ENCODE results near the gene ASF1A. TPM values are rescaled to one million over a fixed set of nuclear protein-coding genes. Genes with fewer than 3 reads are reported as not detected.

ASF1A gene
- total and polyA plus RNA-seq, 8 donors, result 0.87 to 39.7 (median 14.5) TPM

GRCh38 chr6:118899948-118900347, 6.0 kb downstream of the ASF1A start:
- TF ChIP-seq POLR2AphosphoS5 (IDR thresholded peaks at IDR 0.05), result no peak
- TF ChIP-seq, protein P1, sequence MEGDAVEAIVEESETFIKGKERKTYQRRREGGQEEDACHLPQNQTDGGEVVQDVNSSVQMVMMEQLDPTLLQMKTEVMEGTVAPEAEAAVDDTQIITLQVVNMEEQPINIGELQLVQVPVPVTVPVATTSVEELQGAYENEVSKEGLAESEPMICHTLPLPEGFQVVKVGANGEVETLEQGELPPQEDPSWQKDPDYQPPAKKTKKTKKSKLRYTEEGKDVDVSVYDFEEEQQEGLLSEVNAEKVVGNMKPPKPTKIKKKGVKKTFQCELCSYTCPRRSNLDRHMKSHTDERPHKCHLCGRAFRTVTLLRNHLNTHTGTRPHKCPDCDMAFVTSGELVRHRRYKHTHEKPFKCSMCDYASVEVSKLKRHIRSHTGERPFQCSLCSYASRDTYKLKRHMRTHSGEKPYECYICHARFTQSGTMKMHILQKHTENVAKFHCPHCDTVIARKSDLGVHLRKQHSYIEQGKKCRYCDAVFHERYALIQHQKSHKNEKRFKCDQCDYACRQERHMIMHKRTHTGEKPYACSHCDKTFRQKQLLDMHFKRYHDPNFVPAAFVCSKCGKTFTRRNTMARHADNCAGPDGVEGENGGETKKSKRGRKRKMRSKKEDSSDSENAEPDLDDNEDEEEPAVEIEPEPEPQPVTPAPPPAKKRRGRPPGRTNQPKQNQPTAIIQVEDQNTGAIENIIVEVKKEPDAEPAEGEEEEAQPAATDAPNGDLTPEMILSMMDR (IDR thresholded peaks at IDR 0.05), result no peak
- TF ChIP-seq EP300 (IDR thresholded peaks at IDR 0.05), result no peak
- no peak for TF ChIP-seq POLR2A (IDR thresholded peaks at IDR 0.05)
- Histone ChIP-seq H3K27ac (no peak overlapping the region), H3K4me3 (no peak overlapping the region), H3K36me3 (peaks cover 0 to 40% (median 31%) of the 10 kb centered on the region in 4 donors), H3K27me3 (no peaks in the 10 kb centered on the region), H3K4me1 (peaks cover 9 to 69% (median 39%) of the 10 kb centered on the region in 4 donors), H3K9me3 (no peaks in the 10 kb centered on the region)
- no peak for DNase-seq
- 62 to 76% (median 69%) methylated on average over 6 of the region's 6 CpGs for WGBS, 5 donors
- intact Hi-C loops (cut with DNase I; ENCODE audit: low total_unique reads), result no loop called here

GRCh38 chr6:118902726-118903125, 8.8 kb downstream of the ASF1A start:
- no peak overlapping the region for H3K27ac ChIP-seq

DNA sequence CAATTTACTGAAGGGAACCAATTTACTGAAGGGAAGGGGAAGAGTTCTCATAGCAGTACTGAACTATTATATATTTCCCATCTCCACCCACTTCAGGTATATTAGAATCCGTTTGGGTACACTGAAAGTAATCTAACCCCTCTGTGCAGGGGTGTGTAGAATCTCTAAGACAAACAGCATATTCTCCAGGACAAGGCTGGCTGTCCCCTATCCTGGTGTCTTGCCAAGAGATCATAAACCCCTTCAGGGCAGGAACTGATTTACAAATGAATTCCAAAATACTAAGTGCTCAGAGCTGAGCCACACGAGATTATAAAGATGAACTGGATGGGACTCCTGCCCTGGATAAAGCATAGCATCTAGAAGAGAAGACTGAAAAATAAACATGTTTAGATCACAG, 9.2 kb downstream of the ASF1A start:
- no peak overlapping the region for H3K4me3 ChIP-seq
- WGBS, 5 donors, result 43 to 53% (median 48%) methylated on average over 2 of the region's 2 CpGs
- no peaks in the 10 kb centered on the region for H3K9me3 ChIP-seq
- peaks cover 7 to 41% (median 22%) of the 10 kb centered on the region in 4 donors for H3K4me1 ChIP-seq
- intact Hi-C loops (cut with DNase I; ENCODE audit: low total_unique reads), result no loop called here
- no peak for DNase-seq
- TF ChIP-seq, protein P1 (IDR thresholded peaks at IDR 0.05), result no peak
- TF ChIP-seq EP300 (IDR thresholded peaks at IDR 0.05), result no peak
- no peak for TF ChIP-seq POLR2A (IDR thresholded peaks at IDR 0.05)
- TF ChIP-seq POLR2AphosphoS5 (IDR thresholded peaks at IDR 0.05), result no peak
- H3K36me3 ChIP-seq, result peaks cover 0 to 72% (median 60%) of the 10 kb centered on the region in 4 donors
- no peak overlapping the region for H3K27ac ChIP-seq
- H3K27me3 ChIP-seq, result no peaks in the 10 kb centered on the region

More at GRCh38 chr6:118902726-118903125, 8.8 kb downstream of the ASF1A start:
- TF ChIP-seq, protein P1 (IDR thresholded peaks at IDR 0.05), result no peak
- Histone ChIP-seq H3K36me3 (peaks cover 0 to 68% (median 56%) of the 10 kb centered on the region in 4 donors), H3K4me1 (peaks cover 7 to 45% (median 24%) of the 10 kb centered on the region in 4 donors), H3K27me3 (no peaks in the 10 kb centered on the region), H3K4me3 (no peak overlapping the region), H3K9me3 (no peaks in the 10 kb centered on the region)
- intact Hi-C loops (cut with DNase I; ENCODE audit: low total_unique reads), result no loop called here
- DNase-seq, result no peak

DNA sequence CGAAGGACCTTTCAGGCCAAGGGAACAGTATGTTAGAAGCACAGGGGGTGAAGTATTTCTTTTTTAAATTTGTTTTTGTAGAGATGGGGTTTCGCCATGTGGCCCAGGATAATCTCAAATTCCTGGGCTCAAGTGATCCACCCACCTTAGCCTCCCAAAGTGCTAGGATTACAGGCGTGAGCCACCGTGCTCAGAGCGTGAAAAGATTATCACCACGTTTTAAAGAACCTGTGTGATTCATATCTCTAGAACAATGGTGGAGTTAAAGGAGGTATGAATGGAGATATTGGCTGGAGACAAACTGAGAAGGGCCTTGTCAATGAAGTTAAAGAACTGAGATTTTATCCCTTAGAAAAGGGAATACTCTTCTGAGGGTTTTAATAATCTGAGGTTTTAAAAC, 9.7 kb downstream of the ASF1A start:
- no peak overlapping the region for H3K27ac ChIP-seq
- 84 to 90% (median 86%) methylated on average over 6 of the region's 6 CpGs for WGBS, 5 donors

More for the DNA sequence above, 9.7 kb downstream of the ASF1A start:
- H3K4me3 ChIP-seq, result no peak overlapping the region
- H3K4me1 ChIP-seq, result peaks cover 7 to 35% (median 20%) of the 10 kb centered on the region in 4 donors
- no peak for DNase-seq
- no peaks in the 10 kb centered on the region for H3K27me3 ChIP-seq
- intact Hi-C loops (cut with DNase I; ENCODE audit: low total_unique reads), result no loop called here
- TF ChIP-seq, protein P1 (IDR thresholded peaks at IDR 0.05), result no peak
- H3K36me3 ChIP-seq, result peaks cover 0 to 78% (median 64%) of the 10 kb centered on the region in 4 donors
- H3K9me3 ChIP-seq, result no peaks in the 10 kb centered on the region

All from stomach (tissue), 9 donors.